ENCODE results near the gene IL1RAPL1. TPM values are rescaled to one million over a fixed set of nuclear protein-coding genes. Genes with fewer than 3 reads are reported as not detected.

Gene IL1RAPL1
- total RNA-seq, 1 experiment from 2014 or later, result not detected

DNA sequence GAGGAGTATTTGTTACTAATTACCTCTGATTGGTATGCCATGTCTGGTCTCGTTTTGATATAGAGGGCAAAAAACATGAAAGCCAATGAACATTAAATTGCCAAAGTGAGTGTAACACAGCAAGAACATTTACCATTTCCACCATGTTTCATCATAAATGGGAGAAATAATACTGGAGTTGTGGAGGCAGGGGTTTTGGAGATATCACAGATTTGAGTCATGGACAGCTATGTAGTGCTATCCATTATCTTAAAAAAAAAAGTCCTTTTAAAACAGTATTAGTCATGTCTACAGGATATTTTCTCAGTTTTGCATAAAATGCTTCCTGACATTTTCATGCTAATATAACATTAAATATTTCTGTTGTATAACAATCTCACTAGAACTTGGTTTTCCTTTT is 301.2 kb downstream of the IL1RAPL1 start:
- no peak overlapping the region for H3K27ac Mint-ChIP-seq (ENCODE audit: low read depth, unreplicated experiment)
- no peaks in the 10 kb centered on the region for H3K36me3 Mint-ChIP-seq (ENCODE audit: insufficient read depth, unreplicated experiment)
- no peak for DNase-seq (ENCODE audit: unreplicated experiment)
- no peaks in the 10 kb centered on the region for H3K27me3 Mint-ChIP-seq (ENCODE audit: insufficient read depth, unreplicated experiment)
- intact Hi-C loops (cut with micrococcal nuclease), result no loop called here
- H3K4me3 Mint-ChIP-seq (ENCODE audit: unreplicated experiment), result no peak overlapping the region
- POLR2A ChIA-PET, result no interaction called here
- TF ChIP-seq, protein P1, sequence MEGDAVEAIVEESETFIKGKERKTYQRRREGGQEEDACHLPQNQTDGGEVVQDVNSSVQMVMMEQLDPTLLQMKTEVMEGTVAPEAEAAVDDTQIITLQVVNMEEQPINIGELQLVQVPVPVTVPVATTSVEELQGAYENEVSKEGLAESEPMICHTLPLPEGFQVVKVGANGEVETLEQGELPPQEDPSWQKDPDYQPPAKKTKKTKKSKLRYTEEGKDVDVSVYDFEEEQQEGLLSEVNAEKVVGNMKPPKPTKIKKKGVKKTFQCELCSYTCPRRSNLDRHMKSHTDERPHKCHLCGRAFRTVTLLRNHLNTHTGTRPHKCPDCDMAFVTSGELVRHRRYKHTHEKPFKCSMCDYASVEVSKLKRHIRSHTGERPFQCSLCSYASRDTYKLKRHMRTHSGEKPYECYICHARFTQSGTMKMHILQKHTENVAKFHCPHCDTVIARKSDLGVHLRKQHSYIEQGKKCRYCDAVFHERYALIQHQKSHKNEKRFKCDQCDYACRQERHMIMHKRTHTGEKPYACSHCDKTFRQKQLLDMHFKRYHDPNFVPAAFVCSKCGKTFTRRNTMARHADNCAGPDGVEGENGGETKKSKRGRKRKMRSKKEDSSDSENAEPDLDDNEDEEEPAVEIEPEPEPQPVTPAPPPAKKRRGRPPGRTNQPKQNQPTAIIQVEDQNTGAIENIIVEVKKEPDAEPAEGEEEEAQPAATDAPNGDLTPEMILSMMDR (IDR thresholded peaks at IDR 0.05; ENCODE audit: unreplicated experiment), result no peak
- H3K9me3 Mint-ChIP-seq (ENCODE audit: unreplicated experiment), result no peaks in the 10 kb centered on the region
- no peaks in the 10 kb centered on the region for H3K4me1 Mint-ChIP-seq (ENCODE audit: insufficient read depth, unreplicated experiment)
- no TSS peak for BruUV-seq (replicated peaks)
- CTCF ChIA-PET, result interaction anchor here (1.2 kb wide), 1 partner anchor 38 kb away, joined by 6 read pairs; no protein-coding TSS in a partner anchor

DNA sequence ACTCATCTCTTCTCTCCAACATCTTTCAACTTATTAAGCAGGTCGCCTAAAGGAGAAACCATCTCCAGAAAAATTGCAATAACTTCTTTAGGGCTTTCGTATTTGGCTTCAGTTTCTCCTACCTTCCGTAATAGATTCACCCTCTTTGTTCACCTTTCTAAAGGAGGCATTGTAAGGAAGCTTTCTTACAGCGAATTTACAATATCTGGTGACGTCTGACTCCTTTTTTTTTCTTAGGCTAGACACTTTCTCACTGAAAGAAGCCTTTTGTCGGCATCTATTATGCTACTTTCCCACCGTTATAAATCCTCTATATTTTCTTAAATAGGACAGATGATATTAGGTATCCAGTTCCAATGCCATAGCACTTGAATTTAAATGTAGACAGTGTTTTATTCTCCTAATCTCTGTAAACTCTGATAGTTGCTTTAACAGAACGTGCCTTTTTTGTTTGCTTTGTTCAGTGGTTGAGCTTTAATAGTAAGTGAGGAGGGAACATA is 302.4 kb downstream of the IL1RAPL1 start:
- H3K4me1 Mint-ChIP-seq (ENCODE audit: insufficient read depth, unreplicated experiment), result no peaks in the 10 kb centered on the region
- H3K9me3 Mint-ChIP-seq (ENCODE audit: unreplicated experiment), result no peaks in the 10 kb centered on the region
- intact Hi-C loops (cut with micrococcal nuclease), result no loop called here
- TF ChIP-seq, protein P1 (IDR thresholded peaks at IDR 0.05; ENCODE audit: unreplicated experiment), result no peak
- no peak overlapping the region for H3K4me3 Mint-ChIP-seq (ENCODE audit: unreplicated experiment)
- CTCF ChIA-PET, result no interaction called here
- POLR2A ChIA-PET, result no interaction called here
- DNase-seq (ENCODE audit: unreplicated experiment), result no peak
- H3K36me3 Mint-ChIP-seq (ENCODE audit: insufficient read depth, unreplicated experiment), result no peaks in the 10 kb centered on the region
- no TSS peak for BruUV-seq (replicated peaks)
- no peak overlapping the region for H3K27ac Mint-ChIP-seq (ENCODE audit: low read depth, unreplicated experiment)
- no peaks in the 10 kb centered on the region for H3K27me3 Mint-ChIP-seq (ENCODE audit: insufficient read depth, unreplicated experiment)

DNA sequence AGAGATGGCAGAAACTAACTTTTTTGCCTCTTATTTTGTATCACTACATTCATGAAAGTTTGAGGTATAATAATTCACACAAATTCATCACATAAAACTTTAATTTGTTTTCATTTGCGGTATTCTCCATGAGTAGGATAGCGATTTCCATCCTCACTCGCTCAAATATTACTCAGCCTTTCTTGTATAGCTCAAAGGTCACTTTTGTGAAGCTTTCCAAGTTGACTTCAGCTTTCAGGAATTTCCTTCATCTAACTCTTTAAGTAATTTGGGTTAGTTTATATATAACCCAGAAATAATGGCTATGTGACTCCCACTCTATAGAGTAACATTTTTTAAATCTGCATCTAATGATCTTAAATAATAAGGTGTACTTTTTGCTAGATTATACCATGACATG is 314.4 kb downstream of the IL1RAPL1 start:
- ChIA-PET CTCF (no interaction called here), POLR2A (no interaction called here)
- Mint-ChIP-seq H3K4me1 (ENCODE audit: insufficient read depth, unreplicated experiment) (no peaks in the 10 kb centered on the region), H3K4me3 (ENCODE audit: unreplicated experiment) (no peak overlapping the region), H3K27me3 (ENCODE audit: insufficient read depth, unreplicated experiment) (peaks cover 11% of the 10 kb centered on the region), H3K9me3 (ENCODE audit: unreplicated experiment) (peaks cover 5% of the 10 kb centered on the region), H3K36me3 (ENCODE audit: insufficient read depth, unreplicated experiment) (no peaks in the 10 kb centered on the region), H3K27ac (ENCODE audit: low read depth, unreplicated experiment) (no peak overlapping the region)
- no TSS peak for BruUV-seq (replicated peaks)
- intact Hi-C loops (cut with micrococcal nuclease), result no loop called here
- TF ChIP-seq, protein P1 (IDR thresholded peaks at IDR 0.05; ENCODE audit: unreplicated experiment), result no peak
- no peak for DNase-seq (ENCODE audit: unreplicated experiment)

DNA sequence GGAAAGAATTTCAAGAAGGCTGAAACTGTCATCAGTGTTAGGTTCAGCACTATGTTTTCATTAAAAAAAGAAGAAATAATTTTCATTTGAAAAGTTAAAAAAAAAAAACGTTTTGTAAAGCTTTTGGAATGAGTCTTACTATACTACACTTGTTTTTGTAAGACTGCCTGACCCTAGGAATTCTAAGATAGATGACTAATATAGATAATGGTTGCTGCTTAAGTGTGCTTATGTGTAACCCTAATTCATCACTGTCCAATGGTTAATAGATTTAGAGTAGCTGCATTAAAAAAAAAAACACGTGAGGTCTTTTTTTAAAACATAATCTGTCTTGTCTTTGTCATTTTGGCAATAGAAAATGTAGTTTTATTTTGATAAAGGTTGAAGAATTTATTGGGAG is 323.2 kb downstream of the IL1RAPL1 start:
- H3K27me3 Mint-ChIP-seq (ENCODE audit: insufficient read depth, unreplicated experiment), result peaks cover 8% of the 10 kb centered on the region
- POLR2A ChIA-PET, result no interaction called here
- H3K27ac Mint-ChIP-seq (ENCODE audit: low read depth, unreplicated experiment), result no peak overlapping the region
- H3K4me3 Mint-ChIP-seq (ENCODE audit: unreplicated experiment), result no peak overlapping the region
- intact Hi-C loops (cut with micrococcal nuclease), result no loop called here
- CTCF ChIA-PET, result no interaction called here
- TF ChIP-seq, protein P1 (IDR thresholded peaks at IDR 0.05; ENCODE audit: unreplicated experiment), result no peak
- no peak for DNase-seq (ENCODE audit: unreplicated experiment)
- no peaks in the 10 kb centered on the region for H3K9me3 Mint-ChIP-seq (ENCODE audit: unreplicated experiment)
- H3K4me1 Mint-ChIP-seq (ENCODE audit: insufficient read depth, unreplicated experiment), result no peaks in the 10 kb centered on the region
- BruUV-seq (replicated peaks), result no TSS peak
- H3K36me3 Mint-ChIP-seq (ENCODE audit: insufficient read depth, unreplicated experiment), result no peaks in the 10 kb centered on the region

Measured in MCF 10A (cell line).